Dendritic cell treated with granulocyte-macrophage colony-stimulating factor and Interleukin-4, amounts not matched to agents 40 ng/mL and 50 ng/mL, for 4 days (primary cell): ENCODE measurements around the gene TIMP3.

ENCODE experiments used
- H3K27ac Mint-ChIP-seq: one replicate; pipeline ENCODE4 v1.8.0; 2022; ENCODE audit warnings: mild to moderate bottlenecking, mixed read lengths
- H3K27me3 Mint-ChIP-seq: one replicate; pipeline ENCODE4 v1.8.0; 2022; ENCODE audit warnings: mild to moderate bottlenecking, mixed read lengths
- H3K36me3 Mint-ChIP-seq: one replicate; pipeline ENCODE4 v1.8.0; 2022; ENCODE audit warnings: low read depth, mixed read lengths
- H3K4me1 Mint-ChIP-seq: one replicate; pipeline ENCODE4 v1.8.0; 2022; ENCODE audit warnings: low read depth, mixed read lengths
- H3K4me3 Mint-ChIP-seq: one replicate; pipeline ENCODE4 v1.8.0; 2022; ENCODE audit warnings: mild to moderate bottlenecking, moderate library complexity, mixed read lengths
- H3K9me3 Mint-ChIP-seq: one replicate; pipeline ENCODE4 v1.8.0; 2022; ENCODE audit warnings: mixed read lengths
- intact Hi-C: fragments of 100-400 bp; cut with micrococcal nuclease; formaldehyde crosslinking; loops from one replicate; pipeline ENCODE4 v1.15.0; 2022

Gene TIMP3

GRCh38 chr22:32794449-32795213, 6.9 kb upstream of the TIMP3 start:
- peaks cover 26% of the 10 kb centered on the region for H3K27me3 Mint-ChIP-seq
- no peaks in the 10 kb centered on the region for H3K9me3 Mint-ChIP-seq
- H3K4me1 Mint-ChIP-seq: no peaks in the 10 kb centered on the region
- no peak overlapping the region for H3K4me3 Mint-ChIP-seq
- intact Hi-C loops: no loop called here
- no peak overlapping the region for H3K27ac Mint-ChIP-seq
- H3K36me3 Mint-ChIP-seq: no peaks in the 10 kb centered on the region

DNA sequence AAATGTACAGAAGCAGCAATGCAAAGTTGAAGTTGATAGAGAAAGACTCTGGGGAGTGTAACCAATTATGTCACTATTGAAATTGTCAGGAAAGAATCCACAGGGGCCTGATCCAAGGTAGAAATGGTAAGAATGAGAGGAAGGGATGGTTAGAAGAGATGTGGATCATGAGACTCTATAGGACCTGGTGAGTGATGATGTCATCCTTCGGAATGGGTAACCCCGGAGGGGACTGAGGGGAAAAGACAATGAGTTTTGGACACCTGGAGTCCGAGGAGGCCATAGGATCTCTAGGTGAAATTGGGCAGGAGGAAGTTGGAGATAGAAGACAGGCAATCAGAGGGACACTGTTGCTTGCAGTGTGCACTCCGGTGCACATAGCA, 6.3 kb upstream of the TIMP3 start:
- Mint-ChIP-seq H3K4me1 (no peaks in the 10 kb centered on the region), H3K4me3 (no peak overlapping the region), H3K27ac (no peak overlapping the region), H3K27me3 (peaks cover 32% of the 10 kb centered on the region), H3K9me3 (no peaks in the 10 kb centered on the region), H3K36me3 (no peaks in the 10 kb centered on the region)
- intact Hi-C loops: no loop called here

DNA sequence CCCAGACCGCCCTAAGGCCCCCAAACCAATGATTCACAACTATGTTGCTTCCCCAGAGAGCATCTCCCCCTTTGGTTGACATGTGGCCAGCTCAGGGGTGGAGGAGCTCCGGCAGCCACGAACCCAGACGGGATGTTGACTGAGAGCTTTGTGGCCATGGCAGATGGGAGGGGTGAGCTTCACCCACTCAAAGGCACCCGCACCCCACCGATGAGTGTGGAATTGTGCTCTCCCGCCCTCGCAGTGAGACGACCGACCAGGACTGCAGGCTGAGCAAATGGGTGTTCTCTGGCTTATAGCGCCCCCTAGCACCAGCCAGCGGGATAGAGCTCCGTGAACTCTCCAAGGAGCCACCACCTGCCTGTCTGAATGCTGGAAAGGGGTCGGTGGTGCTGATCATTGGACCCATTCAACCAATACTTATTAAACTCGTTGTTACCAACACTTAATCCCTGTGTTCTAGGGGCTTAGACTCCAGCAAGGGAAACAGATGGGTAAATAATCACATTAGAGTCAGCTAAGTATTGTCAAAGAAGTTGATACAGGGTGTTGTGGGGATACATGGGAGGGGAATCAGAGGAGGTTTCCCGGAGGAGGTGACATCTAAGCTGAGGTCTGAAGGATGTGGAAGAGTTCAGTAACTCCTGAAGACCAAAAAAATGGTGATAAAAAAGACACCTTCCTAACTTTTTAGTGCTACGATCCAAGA, 4.5 kb upstream of the TIMP3 start:
- no peak overlapping the region for H3K4me3 Mint-ChIP-seq
- no peaks in the 10 kb centered on the region for H3K36me3 Mint-ChIP-seq
- no peak overlapping the region for H3K27ac Mint-ChIP-seq
- peaks cover 2% of the 10 kb centered on the region for H3K4me1 Mint-ChIP-seq
- no peaks in the 10 kb centered on the region for H3K9me3 Mint-ChIP-seq
- H3K27me3 Mint-ChIP-seq: peaks cover 44% of the 10 kb centered on the region
- intact Hi-C loops: loop anchor here (1.0 kb wide), 1 partner anchor 137 kb away; no protein-coding TSS in a partner anchor

DNA sequence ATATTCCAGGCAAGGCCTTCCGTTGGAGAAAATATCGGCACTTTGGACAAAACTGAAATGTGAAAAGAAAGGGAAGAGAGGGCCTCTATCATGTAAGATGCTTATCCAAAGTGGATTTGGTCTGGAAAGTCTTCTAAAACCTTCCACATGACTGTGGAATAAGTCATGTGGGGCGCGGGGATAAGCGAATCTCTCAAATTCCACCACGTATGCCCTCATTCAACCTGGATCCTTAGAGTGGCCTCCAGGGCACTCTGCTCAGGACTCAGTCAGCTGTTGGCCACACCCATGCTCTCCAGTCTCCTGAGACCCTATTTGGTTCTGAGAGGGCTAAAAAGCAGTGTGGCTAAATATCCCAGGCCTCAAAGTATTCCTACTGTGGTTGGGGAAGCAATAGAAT, 2.0 kb upstream of the TIMP3 start:
- Mint-ChIP-seq H3K27ac (no peak overlapping the region), H3K4me3 (no peak overlapping the region), H3K9me3 (no peaks in the 10 kb centered on the region), H3K27me3 (peaks cover 68% of the 10 kb centered on the region), H3K4me1 (peaks cover 4% of the 10 kb centered on the region), H3K36me3 (no peaks in the 10 kb centered on the region)
- intact Hi-C loops: no loop called here

DNA sequence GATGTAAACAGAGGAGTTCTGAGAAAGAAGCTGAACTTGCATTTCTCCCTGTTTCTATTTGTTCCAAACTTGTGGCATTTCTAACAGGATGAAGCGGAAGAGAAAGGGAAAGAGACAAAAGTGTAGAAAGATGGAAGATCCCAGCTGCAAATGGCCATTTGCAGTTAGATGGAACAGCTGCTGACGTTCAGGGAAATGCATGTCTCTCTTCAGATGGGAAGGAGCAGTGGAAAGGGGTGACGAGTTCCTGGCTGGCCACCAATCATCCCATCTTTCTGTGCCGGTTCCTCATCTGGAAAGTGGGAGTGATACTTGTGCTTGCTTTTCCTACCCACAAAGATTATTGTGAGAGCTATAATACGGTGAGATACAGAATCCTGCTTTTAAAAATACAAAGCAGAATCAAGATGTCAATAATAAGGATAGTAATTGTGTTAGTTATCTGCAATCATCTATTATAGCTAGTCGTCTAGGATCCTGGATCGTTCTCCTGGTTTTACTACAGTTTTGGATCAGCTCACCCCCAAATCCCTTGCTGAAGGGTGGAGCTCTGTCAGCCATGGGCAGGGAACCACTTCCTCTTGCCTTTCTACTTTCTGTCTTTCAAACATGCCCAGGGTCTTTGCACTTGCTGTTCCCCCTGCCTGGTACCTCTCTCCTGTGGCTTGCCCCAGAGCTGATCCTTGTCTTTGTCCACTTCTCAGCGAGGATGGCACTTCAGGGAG, 1.2 kb upstream of the TIMP3 start:
- no peaks in the 10 kb centered on the region for H3K9me3 Mint-ChIP-seq
- no peaks in the 10 kb centered on the region for H3K36me3 Mint-ChIP-seq
- peaks cover 4% of the 10 kb centered on the region for H3K4me1 Mint-ChIP-seq
- H3K4me3 Mint-ChIP-seq: no peak overlapping the region
- peaks cover 72% of the 10 kb centered on the region for H3K27me3 Mint-ChIP-seq
- intact Hi-C loops: no loop called here
- H3K27ac Mint-ChIP-seq: no peak overlapping the region

- Mint-ChIP-seq H3K9me3 (no peaks in the 10 kb centered on the region), H3K4me1 (peaks cover 4% of the 10 kb centered on the region), H3K36me3 (no peaks in the 10 kb centered on the region), H3K4me3 (no peak overlapping the region), H3K27ac (no peak overlapping the region), H3K27me3 (peaks cover 67% of the 10 kb centered on the region)
- intact Hi-C loops: no loop called here
Observed at GRCh38 chr22:32800994-32801536, 440 bp upstream of the TIMP3 start.

- Mint-ChIP-seq H3K4me3 (no peak overlapping the region), H3K4me1 (peaks cover 4% of the 10 kb centered on the region), H3K36me3 (no peaks in the 10 kb centered on the region), H3K27ac (no peak overlapping the region), H3K9me3 (no peaks in the 10 kb centered on the region), H3K27me3 (peaks cover 56% of the 10 kb centered on the region)
- intact Hi-C loops: no loop called here
Observed at GRCh38 chr22:32802237-32802765, 796 bp downstream of the TIMP3 start.

DNA sequence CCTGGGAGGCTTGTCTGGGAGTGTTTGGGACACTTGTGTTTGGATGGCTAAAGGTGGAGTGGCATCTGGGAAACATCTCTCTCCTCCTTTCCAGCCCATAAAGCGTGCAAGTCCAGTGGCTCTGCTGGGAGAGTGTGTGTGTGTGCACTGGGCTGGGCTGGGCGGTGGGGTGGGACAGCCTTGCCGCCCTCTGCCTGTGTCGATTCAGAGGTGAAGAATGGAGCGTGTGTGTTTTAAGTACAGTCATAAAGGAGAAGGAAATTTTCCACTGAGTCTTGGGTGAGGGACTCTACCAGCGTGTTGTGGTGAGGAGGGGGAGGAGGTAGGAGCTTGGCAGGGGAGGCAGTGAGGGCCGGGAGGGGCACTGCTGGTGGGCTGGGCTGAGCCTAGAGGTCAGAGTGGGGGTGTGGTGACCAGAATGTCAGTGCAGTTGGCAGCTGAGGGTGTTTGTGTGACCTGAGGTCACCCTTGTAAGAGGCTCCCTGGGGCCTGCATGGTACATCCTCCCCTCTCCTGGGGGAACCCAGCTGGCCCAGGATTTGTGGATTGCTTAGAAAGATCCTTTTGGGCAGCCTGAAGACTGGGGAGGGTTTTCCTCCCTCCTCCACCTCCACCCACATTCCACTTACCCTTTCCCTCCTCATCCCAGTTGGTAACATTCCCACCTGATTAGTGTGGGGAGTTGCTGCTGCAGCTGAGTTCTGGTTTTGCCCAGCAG, 1.7 kb downstream of the TIMP3 start:
- Mint-ChIP-seq H3K4me3 (no peak overlapping the region), H3K27me3 (peaks cover 55% of the 10 kb centered on the region), H3K4me1 (peaks cover 4% of the 10 kb centered on the region), H3K9me3 (no peaks in the 10 kb centered on the region), H3K27ac (no peak overlapping the region), H3K36me3 (no peaks in the 10 kb centered on the region)
- intact Hi-C loops: no loop called here

GRCh38 chr22:32803738-32804435, 2.4 kb downstream of the TIMP3 start:
- Mint-ChIP-seq H3K27me3 (peaks cover 56% of the 10 kb centered on the region), H3K9me3 (no peaks in the 10 kb centered on the region), H3K4me3 (no peak overlapping the region), H3K27ac (no peak overlapping the region), H3K36me3 (no peaks in the 10 kb centered on the region), H3K4me1 (peaks cover 4% of the 10 kb centered on the region)
- intact Hi-C loops: no loop called here

GRCh38 chr22:32804531-32805360, 3.2 kb downstream of the TIMP3 start:
- no peaks in the 10 kb centered on the region for H3K36me3 Mint-ChIP-seq
- no peak overlapping the region for H3K4me3 Mint-ChIP-seq
- peaks cover 4% of the 10 kb centered on the region for H3K4me1 Mint-ChIP-seq
- H3K27ac Mint-ChIP-seq: no peak overlapping the region
- H3K27me3 Mint-ChIP-seq: peaks cover 51% of the 10 kb centered on the region
- H3K9me3 Mint-ChIP-seq: no peaks in the 10 kb centered on the region
- intact Hi-C loops: no loop called here

- no peaks in the 10 kb centered on the region for H3K36me3 Mint-ChIP-seq
- H3K4me1 Mint-ChIP-seq: peaks cover 4% of the 10 kb centered on the region
- peaks cover 46% of the 10 kb centered on the region for H3K27me3 Mint-ChIP-seq
- no peak overlapping the region for H3K4me3 Mint-ChIP-seq
- H3K27ac Mint-ChIP-seq: no peak overlapping the region
- intact Hi-C loops: no loop called here
- H3K9me3 Mint-ChIP-seq: no peaks in the 10 kb centered on the region
Observed at GRCh38 chr22:32805361-32805881, 3.9 kb downstream of the TIMP3 start.

DNA sequence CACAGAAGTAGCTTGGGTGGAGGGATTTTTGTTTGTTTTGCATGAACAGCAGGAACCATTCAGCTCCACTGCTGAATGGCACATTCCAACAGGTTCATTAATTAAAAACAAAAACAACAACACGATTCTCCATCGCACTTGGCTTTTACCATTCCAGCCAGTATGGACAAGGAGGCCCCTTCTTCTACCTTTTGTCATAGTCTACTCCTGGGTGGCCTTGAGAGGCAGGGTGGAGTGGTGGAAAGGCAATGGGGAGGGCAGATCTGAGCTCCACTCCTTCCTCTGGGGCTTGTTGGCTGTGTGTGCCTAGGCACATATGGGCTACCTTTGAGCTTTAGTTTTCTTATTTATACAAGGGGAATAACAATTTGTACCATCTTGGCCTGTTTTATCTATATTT, 4.8 kb downstream of the TIMP3 start:
- Mint-ChIP-seq H3K36me3 (no peaks in the 10 kb centered on the region), H3K27me3 (peaks cover 37% of the 10 kb centered on the region), H3K9me3 (no peaks in the 10 kb centered on the region), H3K4me1 (peaks cover 4% of the 10 kb centered on the region), H3K4me3 (no peak overlapping the region), H3K27ac (no peak overlapping the region)
- intact Hi-C loops: no loop called here
